HPDE6-E6E7 (cell line): Measurements from ENCODE around the gene OR6C4.
"Not testable (repeated sequence)": the region's sequence is repeated elsewhere in the genome, so short reads cannot be mapped to it uniquely, and the experiment has no call there.

Experiments used
- DNase-seq: peaks from one replicate; pipeline ENCODE4 v3.0.0; 2011; ENCODE audit warnings: missing footprints; ENCODE audit errors: extremely low spot score

OR6C4 gene

DNA sequence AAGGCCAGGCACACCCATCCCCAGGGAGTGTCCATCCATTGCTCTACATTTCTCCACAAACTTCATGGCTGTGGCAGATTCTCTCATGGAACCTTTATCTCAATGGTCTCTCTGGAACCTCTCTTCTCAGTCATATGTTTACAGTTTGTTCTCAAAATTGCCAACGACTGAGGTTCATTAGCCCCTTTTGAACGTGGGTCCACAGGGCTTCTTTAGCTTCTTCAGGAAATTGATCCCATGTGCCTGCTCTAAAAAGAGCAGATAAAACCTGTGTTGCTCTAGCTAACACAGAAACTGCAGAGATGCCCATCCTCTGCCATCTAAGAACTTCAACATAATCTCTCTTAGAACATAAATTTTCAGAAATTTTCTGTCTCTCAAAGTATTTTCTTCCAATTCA, at the start of gene OR6C4:
Gene OR6C4 (plus strand): TSS at position 301 of the 400 bp plus-strand sequence. CDS start 1,625 bp downstream, outside the sequence.
- no peak for DNase-seq

DNA sequence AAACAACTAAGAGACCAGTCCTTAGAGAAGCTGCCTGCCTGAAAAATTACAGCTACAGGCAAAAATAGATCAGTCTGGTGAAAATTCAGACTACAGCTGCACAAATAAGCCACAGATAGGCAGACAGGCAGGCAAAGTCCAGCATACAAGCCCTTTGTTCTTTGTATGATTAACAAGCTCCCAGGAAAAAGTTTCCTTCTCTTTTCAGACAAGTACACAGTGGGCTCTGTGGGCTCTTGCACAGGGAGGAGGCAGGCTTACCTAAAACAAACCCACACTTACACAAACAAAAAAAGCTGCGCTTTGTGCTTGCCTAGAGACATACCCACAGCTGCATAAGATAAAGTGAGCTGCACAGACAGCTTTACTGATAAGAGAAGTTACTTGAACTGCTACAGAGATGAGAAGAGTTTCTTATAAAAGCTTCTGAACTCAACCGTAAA, 49.6 kb upstream of the OR6C4 start:
- no peak for DNase-seq

DNA sequence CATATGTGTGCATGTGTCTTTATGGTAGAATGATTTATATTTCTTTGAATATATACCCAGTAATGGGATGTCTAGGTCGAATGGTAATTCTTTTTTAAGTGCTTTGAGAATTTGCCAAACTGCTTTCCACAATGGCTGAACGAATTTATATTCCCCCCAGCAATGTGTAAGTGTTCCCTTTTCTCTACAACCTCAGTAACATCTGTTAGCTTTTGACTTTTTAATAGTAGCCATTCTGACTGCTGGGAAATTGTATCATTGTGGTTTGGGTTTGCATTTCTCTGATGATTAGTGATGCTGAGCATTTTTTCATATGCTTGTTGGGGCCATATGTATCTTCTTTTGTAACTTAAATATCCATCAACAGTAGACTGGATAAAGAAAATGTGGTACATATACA, 47.8 kb upstream of the OR6C4 start:
- DNase-seq: no peak

DNA sequence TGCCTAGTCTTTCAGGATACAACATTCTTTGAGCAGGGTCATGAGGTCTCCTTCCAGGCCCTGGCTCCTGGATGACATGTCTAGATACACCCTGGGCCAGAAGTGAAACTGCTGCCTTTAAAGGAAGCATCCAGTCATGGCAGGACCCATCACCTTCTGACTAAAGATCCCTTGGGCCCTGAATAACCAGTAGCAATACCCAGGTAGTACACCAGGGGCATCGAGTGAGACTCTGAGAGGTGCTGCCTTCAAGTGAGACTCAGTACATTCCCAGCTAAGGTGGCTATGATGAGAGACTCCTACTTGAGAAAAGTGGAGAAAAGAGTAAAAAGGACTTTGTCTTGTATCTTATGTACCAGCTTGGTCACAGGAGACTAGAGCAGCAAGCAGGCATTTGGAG, 33.7 kb upstream of the OR6C4 start:
- DNase-seq: no peak

DNA sequence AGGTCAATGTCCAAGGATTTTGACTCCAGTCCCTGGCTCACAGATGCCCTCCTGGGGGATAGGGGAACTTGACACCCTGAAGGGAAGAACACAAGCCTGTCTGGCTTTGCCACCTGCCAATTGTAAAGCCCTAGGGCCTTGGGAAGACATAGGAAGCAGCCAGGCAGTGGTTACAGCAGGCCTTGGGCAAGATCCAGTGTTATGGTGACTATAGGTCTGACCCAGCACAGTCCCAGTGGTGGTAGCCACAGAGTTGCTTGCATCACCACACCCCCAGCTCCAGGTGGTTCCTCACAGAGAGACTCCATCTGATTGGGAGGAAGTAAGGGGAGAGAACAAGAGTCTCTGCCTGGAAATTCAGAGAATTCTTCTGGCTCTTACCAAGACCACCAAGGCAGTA, 33.0 kb upstream of the OR6C4 start:
- DNase-seq: no peak

DNA sequence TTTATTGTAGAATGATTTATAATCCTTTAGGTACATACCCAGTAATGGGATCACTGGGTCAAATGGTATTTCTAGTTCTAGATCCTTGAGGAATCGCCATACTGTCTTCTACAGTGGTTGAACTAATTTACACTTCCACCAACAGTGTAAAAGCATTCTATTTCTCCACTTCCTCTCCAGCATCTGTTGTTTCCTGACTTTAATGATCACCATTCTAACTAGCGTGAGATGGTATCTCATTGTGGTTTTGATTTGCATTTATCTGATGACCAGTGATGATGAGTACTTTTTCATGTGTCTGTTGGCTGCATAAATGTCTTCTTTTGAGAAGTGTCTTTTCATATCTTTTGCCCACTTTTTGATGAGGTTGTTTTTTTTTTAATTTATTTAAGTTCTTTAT, 1.2 kb upstream of the OR6C4 start:
- not testable (repeated sequence) for DNase-seq

DNA sequence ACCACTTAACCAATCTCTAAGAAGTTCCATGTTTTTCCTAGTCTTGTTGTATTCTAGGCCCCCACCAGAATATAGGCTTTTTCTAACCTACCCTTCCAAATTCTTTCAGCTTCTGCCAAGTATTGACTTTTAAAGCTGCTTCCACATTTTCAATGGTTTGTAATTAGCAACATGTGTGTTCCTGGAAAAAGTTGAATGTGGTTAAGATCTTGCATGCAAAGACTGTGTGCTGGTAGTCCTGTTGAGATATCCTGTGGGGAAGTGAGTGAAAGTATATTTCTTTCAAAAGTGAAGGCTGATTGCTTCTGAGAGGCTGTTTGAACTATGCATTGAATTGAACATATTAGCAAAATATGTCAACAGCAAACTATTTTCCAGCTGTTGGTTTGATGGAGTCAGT, 646 bp upstream of the OR6C4 start:
- DNase-seq: no peak

DNA sequence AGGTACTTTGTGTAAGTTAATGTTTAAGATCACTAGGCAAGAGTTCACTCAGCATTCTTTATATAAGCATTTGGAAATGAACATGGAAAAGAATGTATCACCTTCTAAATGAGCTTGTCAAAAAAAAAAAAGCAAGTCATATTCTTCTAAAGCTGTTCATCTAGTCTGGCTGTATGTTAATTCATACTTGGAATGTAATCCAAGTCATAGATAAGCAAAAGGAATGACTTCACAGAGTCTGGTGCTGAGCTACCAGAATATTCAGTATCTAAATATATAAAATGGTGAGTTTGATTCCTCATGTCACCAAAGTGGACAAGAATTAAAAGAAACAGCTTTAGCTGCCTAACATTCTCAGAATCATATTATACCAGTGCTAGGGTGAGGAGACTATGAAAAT, 4.9 kb downstream of the OR6C4 start:
- DNase-seq: no peak

DNA sequence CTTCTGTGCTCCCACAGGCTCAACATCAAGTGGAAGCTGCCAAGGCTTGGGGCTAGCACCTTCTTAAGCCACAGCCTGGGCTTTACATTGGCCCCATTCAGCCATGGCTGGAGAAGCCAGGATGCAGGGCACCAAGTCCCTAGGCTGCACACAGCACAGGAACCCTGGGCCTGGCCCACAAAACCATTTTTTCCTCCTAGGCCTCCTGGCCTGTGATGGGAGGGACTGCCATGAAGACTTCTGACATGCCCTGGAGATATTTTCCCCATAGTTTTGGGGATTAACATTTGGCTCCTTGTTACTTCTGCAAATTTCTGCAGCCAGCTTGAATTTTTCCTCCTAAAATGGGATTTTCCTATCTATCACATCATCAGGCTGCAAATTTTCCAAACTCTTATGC, 20.7 kb downstream of the OR6C4 start:
- DNase-seq: not testable (repeated sequence)

DNA sequence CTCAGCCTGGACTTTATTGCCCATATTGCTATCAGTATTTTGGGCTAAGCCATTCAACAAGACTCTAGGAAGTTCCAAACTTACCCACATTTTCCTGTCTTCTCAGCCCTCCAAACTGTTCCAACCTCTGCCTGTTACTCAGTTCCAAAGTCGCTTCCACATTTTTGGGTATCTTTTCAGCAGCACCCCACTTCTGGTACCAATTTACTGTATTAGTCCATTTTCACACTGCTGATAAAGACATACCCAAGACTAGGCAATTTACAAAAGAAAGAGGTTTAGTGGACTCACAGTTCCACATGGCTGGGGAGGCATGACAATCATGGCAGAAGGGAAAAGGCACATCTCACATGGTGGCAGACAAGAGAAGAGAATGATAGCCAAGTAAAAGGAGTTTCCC, 21.3 kb downstream of the OR6C4 start:
- DNase-seq: not testable (repeated sequence)

DNA sequence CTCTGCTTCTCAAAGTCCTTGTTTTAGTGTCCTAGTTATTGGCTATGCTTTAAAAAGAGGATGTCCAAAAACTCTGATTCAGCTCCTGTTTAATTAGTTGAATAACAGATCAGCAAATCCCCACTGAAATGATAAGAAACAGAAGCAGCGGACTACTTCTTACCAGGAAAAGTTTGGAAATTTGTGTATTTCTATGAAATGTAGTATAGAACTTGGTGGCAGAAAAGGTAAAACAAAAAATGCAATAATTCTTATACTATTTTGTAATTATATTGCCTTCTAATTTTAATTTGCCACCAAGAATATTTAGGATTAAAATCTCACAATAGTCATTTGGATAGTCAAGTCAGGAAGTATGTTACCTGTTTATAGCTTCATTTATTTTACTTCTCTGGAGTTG, 22.8 kb downstream of the OR6C4 start, which contains the start of gene OR2AP1:
Gene OR2AP1 (plus strand): TSS at position 301 of the 400 bp plus-strand sequence. CDS start 1,947 bp downstream, outside the sequence.
- DNase-seq: no peak

DNA sequence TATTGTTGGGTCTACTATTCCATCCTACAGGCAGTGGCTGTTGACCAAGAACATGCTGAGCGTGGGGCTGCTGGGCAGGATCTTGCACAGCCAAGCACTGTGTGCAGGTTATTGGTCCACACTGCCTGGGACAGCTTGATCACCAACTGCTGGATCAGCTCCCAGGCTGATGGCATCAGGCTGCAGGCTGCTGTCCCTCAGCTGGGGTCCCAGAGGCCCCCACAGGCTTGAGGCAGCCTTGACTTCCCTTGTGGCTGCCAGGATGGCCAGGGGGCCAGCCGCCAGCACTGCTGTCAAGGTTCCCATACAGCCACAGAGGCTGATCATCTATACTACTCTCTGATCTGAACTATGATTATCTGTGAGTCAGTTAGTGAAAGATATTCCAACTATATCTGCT, 32.7 kb downstream of the OR6C4 start:
- no peak for DNase-seq

DNA sequence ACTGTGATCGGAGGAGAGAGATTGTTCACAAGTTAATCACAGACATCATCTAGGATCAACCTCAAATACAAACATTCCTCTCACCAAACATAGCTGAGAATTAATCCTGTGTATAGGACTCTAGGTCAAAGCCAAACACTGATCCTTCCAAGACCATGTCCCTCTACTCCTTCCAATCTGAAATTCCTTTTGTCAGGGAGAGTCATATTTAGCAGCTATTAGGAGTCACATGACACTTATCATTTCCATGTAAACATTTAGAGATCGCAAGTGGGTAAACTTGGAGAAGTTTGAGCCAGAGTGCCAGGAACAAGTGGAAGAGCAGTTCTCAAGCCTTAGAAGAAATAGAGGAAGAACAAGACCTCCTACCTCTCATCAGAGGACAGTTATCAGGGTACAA, 36.4 kb downstream of the OR6C4 start:
- no peak for DNase-seq

DNA sequence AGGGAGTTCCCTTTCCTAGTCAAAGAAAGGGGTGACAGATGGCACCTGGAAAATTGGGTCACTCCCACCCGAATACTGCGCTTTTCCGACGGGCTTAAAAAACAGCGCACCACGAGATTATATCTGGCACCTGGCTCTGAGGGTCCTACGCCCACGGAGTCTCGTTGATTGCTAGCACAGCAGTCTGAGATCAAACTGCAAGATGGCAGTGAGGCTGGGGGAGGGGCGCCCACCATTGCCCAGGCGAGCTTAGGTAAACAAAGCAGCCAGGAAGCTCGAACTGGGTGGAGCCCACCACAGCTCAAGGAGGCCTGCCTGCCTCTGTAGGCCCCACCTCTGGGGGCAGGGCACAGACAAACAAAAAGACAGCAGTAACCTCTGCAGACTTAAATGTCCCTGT, 40.8 kb downstream of the OR6C4 start:
- DNase-seq: not testable (repeated sequence)
